Peyer's patch (tissue), 4 donors: ENCODE data around the gene SPRR2G.

ENCODE experiments used
- CTCF ChIP-seq, 6 experiments: fragments of 450-650 bp in 4 of 6; fragments of 200-600 bp in 2 of 6; sonication (generic) in 1 of 6; IDR thresholded peaks; one replicate each; pipeline ENCODE4 v1.5.1; 2017 to 2019; ENCODE audit warnings: antibody characterized with exemption in 6 of 6, mild to moderate bottlenecking in 3 of 6, moderate library complexity in 1 of 6
- POLR2A ChIP-seq, 2 donors: fragments of 450-650 bp; IDR thresholded peaks; one replicate each; pipeline ENCODE4 v1.5.1; 2017; ENCODE audit warnings: antibody characterized with exemption in 2 of 2, mild to moderate bottlenecking in 2 of 2, moderate library complexity in 2 of 2

GRCh38 chr1:153168686-153169085, 18.0 kb upstream of the SPRR2G start:
- TF ChIP-seq POLR2A (IDR thresholded peaks at IDR 0.05) (no peak), CTCF (IDR thresholded peaks at IDR 0.05) (no peak)
